CD8-positive, alpha-beta memory T cell (primary cell): Measurements from ENCODE around the gene BANP. TPM values are rescaled to one million over a fixed set of nuclear protein-coding genes. Genes with fewer than 3 reads are reported as not detected.
"Not testable (repeated sequence)": the region's sequence is repeated elsewhere in the genome, so short reads cannot be mapped to it uniquely, and the experiment has no call there.

ENCODE experiments used
- CTCF ChIA-PET: fragments of 350-600 bp; sonication (Branson Sonifier 250); formaldehyde crosslinking; loops from one replicate; lab custom pipeline; 2021; ENCODE audit warnings: antibody characterized with exemption; lab: Charles Lee
- POLR2A ChIA-PET: fragments of 350-600 bp; sonication (Branson Sonifier 250); formaldehyde crosslinking; loops from one replicate; lab custom pipeline; 2021; ENCODE audit warnings: antibody characterized with exemption; lab: Charles Lee
- DNase-seq, 5 donors: peaks; one replicate each; pipeline versions ENCODE4 v3.0.0 to v3.0.0-alpha.2; 2020 to 2022; ENCODE audit warnings: mixed read lengths in 1 of 5
- H3K27ac ChIP-seq: one replicate; pipeline ENCODE4 v1.7.0; 2013; ENCODE audit warnings: low read depth, mild to moderate bottlenecking, low read length, moderate library complexity
- H3K27me3 ChIP-seq: 2 replicates; pipeline ENCODE4 v1.7.0; 2013; ENCODE audit warnings: low read length, mild to moderate bottlenecking; ENCODE audit not compliant: insufficient read depth, poor library complexity, severe bottlenecking
- H3K36me3 ChIP-seq: 2 replicates; pipeline ENCODE4 v1.7.0; 2013; ENCODE audit warnings: mild to moderate bottlenecking, low read length, moderate library complexity; ENCODE audit not compliant: insufficient read depth
- H3K4me1 ChIP-seq: 2 replicates; pipeline ENCODE4 v1.7.0; 2013; ENCODE audit warnings: mild to moderate bottlenecking, low read length, moderate library complexity; ENCODE audit not compliant: insufficient read depth
- H3K4me3 ChIP-seq: 2 replicates; pipeline ENCODE4 v1.7.0; 2013; ENCODE audit warnings: mild to moderate bottlenecking, low read length
- H3K9me3 ChIP-seq: 2 replicates; pipeline ENCODE4 v1.7.0; 2013; ENCODE audit warnings: mild to moderate bottlenecking, low read length
- H3K27ac Mint-ChIP-seq, 8 donors: one replicate each; pipeline ENCODE4 v1.8.0; 2020 to 2021; ENCODE audit warnings: mixed read lengths in 8 of 8, mild to moderate bottlenecking in 6 of 8, inconsistent platforms in 3 of 8, moderate library complexity in 3 of 8
- H3K27me3 Mint-ChIP-seq, 2 donors: one replicate each; pipeline ENCODE4 v1.8.0; 2020 to 2021; ENCODE audit warnings: mixed read lengths in 2 of 2, mild to moderate bottlenecking in 1 of 2, moderate library complexity in 1 of 2
- H3K36me3 Mint-ChIP-seq, 3 donors: one replicate each; pipeline ENCODE4 v1.8.0; 2020 to 2021; ENCODE audit warnings: mixed read lengths in 3 of 3, inconsistent platforms in 1 of 3, mild to moderate bottlenecking in 1 of 3
- H3K4me1 Mint-ChIP-seq, 3 donors: one replicate each; pipeline ENCODE4 v1.8.0; 2020 to 2021; ENCODE audit warnings: mixed read lengths in 3 of 3, inconsistent platforms in 1 of 3, mild to moderate bottlenecking in 1 of 3
- H3K4me3 Mint-ChIP-seq, 7 donors: one replicate each; pipeline ENCODE4 v1.8.0; 2020 to 2021; ENCODE audit warnings: mixed read lengths in 7 of 7, mild to moderate bottlenecking in 6 of 7, moderate library complexity in 4 of 7, inconsistent platforms in 2 of 7
- H3K9me3 Mint-ChIP-seq, 5 donors: one replicate each; pipeline ENCODE4 v1.8.0; 2020 to 2022; ENCODE audit warnings: mixed read lengths in 5 of 5, mild to moderate bottlenecking in 3 of 5, moderate library complexity in 2 of 5, inconsistent platforms in 1 of 5
- polyA plus RNA-seq: library from polyadenylated mRNA; unstranded; fragments of 300-500 nt; fragmentation: Illumina TruSeq; gene quantifications from one replicate; pipeline ENCODE4 v1.2.3, GENCODE V29; 2021
- total RNA-seq, 2 experiments: library from RNA; stranded (reverse); gene quantifications; one replicate each; pipeline ENCODE4 v1.2.3, GENCODE V29; 2021

Gene BANP
- total and polyA plus RNA-seq, 3 experiments from 2014 or later = 28.5 to 32.5 (median 29.5) TPM

- POLR2A ChIA-PET, H3K27ac Mint-ChIP-seq, H3K4me3 Mint-ChIP-seq, H3K27ac ChIP-seq, H3K4me1 ChIP-seq, H3K9me3 Mint-ChIP-seq, H3K27me3 Mint-ChIP-seq, H3K9me3 ChIP-seq, H3K36me3 Mint-ChIP-seq, H3K4me3 ChIP-seq, H3K36me3 ChIP-seq, H3K4me1 Mint-ChIP-seq, CTCF ChIA-PET, H3K27me3 ChIP-seq: not testable (repeated sequence)
- DNase-seq = peak in 1 of 5 donors; percentile 32
Measured at GRCh38 chr16:88104363-88104762, 153.1 kb downstream of the BANP start.

DNA sequence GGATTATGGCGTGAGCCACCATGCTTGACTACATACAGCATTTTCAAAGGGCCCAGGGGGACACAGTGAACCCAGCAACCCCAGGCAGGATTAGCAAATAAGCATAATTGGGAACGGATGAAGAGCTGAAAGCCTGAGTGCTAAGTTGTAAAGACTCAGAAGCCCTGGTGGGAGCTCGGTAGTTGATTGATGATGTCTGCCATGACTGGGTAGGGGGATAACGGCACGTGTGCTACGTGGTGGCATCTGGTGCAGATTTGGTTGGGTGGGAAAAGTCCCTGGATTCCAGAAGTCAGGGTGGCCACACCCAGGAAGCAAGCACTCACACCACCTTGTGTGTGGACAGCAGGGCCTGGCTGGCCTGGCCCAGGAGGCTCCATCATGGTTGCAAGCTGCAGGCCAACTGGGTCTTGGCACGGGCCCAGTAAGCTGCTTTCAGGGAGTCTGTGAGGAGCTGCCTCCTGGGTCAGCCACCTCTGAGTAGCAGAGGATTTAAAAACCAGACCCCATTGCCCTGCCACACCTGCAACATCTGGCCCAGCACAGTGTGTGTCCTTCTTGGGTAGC is 154.4 kb downstream of the BANP start:
- H3K4me1 ChIP-seq, CTCF ChIA-PET, H3K4me1 Mint-ChIP-seq, H3K4me3 Mint-ChIP-seq, H3K27me3 ChIP-seq, H3K27ac Mint-ChIP-seq, H3K4me3 ChIP-seq, H3K27me3 Mint-ChIP-seq, H3K36me3 ChIP-seq, H3K27ac ChIP-seq, POLR2A ChIA-PET, H3K9me3 Mint-ChIP-seq, H3K36me3 Mint-ChIP-seq, H3K9me3 ChIP-seq: not testable (repeated sequence)
- DNase-seq = peak in 1 of 5 donors; percentile 6

DNA sequence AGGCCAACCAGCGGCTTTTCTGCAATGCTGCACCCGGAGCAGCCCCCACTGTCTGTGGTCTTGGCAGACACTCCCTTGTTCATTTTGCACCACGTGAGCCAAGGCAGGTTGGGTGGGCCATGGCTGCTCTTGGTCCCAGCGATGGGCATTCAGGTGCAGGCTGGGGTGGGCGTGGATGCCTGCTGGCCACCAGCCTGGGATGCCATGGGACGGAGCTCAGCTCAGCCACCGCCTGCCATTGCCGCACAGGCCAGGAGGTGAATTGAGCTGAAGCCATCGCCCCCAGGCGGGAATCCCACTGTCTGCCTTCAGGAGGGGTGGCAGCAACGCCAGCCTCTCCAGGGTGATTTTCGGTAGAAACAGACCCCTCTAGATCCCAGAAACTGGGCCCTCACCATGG is 155.3 kb downstream of the BANP start:
- H3K9me3 Mint-ChIP-seq, H3K27me3 ChIP-seq, H3K27ac ChIP-seq, H3K4me1 Mint-ChIP-seq, H3K9me3 ChIP-seq, POLR2A ChIA-PET, CTCF ChIA-PET, H3K36me3 Mint-ChIP-seq, H3K27me3 Mint-ChIP-seq, DNase-seq, H3K4me3 ChIP-seq, H3K27ac Mint-ChIP-seq, H3K36me3 ChIP-seq, H3K4me3 Mint-ChIP-seq, H3K4me1 ChIP-seq: not testable (repeated sequence)

- Mint-ChIP-seq H3K4me3 (no peak overlapping the region), H3K4me1 (peaks cover 6 to 11% (median 11%) of the 10 kb centered on the region in 3 donors), H3K9me3 (no peaks in the 10 kb centered on the region), H3K36me3 (peaks cover 0 to 2% (median 0%) of the 10 kb centered on the region in 3 donors), H3K27me3 (peaks cover 0 to 3% of the 10 kb centered on the region in 2 donors), H3K27ac (peak overlapping the region in 1 of 8 donors; percentile 77)
- Histone ChIP-seq H3K4me1 (no peaks in the 10 kb centered on the region), H3K27ac (no peak overlapping the region), H3K4me3 (no peak overlapping the region), H3K36me3 (no peaks in the 10 kb centered on the region), H3K9me3 (no peaks in the 10 kb centered on the region), H3K27me3 (no peaks in the 10 kb centered on the region)
- ChIA-PET POLR2A (no interaction called here), CTCF (no interaction called here)
- DNase-seq = no peak
Measured at GRCh38 chr16:88108762-88109161, 157.5 kb downstream of the BANP start.

DNA sequence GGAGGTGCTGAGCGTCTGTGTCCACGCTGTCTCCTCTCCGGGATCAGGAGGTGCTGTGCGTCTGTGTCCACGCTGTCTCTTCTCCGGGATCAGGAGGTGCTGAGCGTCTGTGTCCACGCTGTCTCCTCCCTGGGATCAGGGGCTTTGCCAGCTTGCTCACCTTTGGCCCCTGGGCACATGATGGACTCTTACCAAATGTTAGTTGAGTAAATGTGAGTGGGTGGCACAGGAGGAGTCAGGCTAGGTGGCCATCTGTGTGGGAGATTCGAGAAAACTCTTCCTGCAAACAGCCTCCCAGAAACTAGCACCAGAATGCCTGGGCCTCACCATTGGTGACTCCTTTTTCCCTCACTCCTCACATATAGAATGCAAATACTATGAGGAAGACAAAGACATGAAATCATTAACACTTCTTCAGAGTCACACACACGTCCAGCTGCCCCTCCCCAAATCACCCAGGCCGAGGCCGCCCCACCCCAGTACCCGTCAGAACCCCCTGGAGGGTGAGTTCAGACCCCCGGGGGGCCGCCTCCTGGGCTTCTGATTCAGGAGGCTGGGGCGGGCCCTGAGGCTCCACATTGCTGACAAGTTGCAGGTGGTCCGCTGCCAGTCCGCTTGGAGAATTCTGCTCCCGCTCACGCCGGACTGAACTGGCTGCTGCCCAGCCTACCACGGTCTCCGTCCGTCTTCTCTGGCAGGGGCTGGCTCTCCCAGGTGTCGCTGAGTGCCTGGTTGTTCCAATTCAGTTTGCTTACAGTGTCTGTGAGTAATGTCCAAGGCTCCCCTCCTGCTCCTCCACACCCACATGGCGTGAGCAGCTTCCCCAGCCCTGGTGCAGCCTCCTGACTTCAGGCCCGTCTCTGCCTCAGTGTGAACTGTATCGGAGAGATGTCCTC is 158.7 kb downstream of the BANP start:
- H3K4me1 Mint-ChIP-seq = peaks cover 6 to 11% (median 11%) of the 10 kb centered on the region in 3 donors
- H3K27ac ChIP-seq, H3K36me3 ChIP-seq, H3K27me3 ChIP-seq, DNase-seq, CTCF ChIA-PET, H3K4me3 ChIP-seq, H3K9me3 Mint-ChIP-seq, H3K9me3 ChIP-seq, H3K36me3 Mint-ChIP-seq, H3K4me1 ChIP-seq, H3K4me3 Mint-ChIP-seq, H3K27me3 Mint-ChIP-seq, POLR2A ChIA-PET, H3K27ac Mint-ChIP-seq: not testable (repeated sequence)

- H3K27me3 Mint-ChIP-seq, H3K4me3 Mint-ChIP-seq, H3K4me1 ChIP-seq, H3K9me3 ChIP-seq, H3K9me3 Mint-ChIP-seq, H3K27me3 ChIP-seq, CTCF ChIA-PET, H3K36me3 Mint-ChIP-seq, POLR2A ChIA-PET, H3K36me3 ChIP-seq, H3K4me3 ChIP-seq, H3K27ac ChIP-seq: not testable (repeated sequence)
- Mint-ChIP-seq H3K4me1 (peaks cover 6 to 11% (median 11%) of the 10 kb centered on the region in 3 donors), H3K27ac (peak overlapping the region in 2 of 8 donors; percentile 26 to 48)
- peak in 2 of 5 donors; percentile 15 to 24 for DNase-seq
Measured at GRCh38 chr16:88110875-88111494, 159.8 kb downstream of the BANP start.

GRCh38 chr16:88111976-88112375 is 160.7 kb downstream of the BANP start:
- POLR2A ChIA-PET, H3K9me3 Mint-ChIP-seq, H3K4me3 Mint-ChIP-seq, H3K4me3 ChIP-seq, H3K4me1 ChIP-seq, CTCF ChIA-PET, H3K9me3 ChIP-seq, H3K36me3 ChIP-seq, H3K27ac ChIP-seq, H3K36me3 Mint-ChIP-seq, H3K27me3 ChIP-seq, H3K27me3 Mint-ChIP-seq, DNase-seq: not testable (repeated sequence)
- Mint-ChIP-seq H3K4me1 (peaks cover 6 to 11% (median 11%) of the 10 kb centered on the region in 3 donors), H3K27ac (peak overlapping the region in 1 of 8 donors; percentile 33)

GRCh38 chr16:88113545-88114045 is 162.4 kb downstream of the BANP start:
- Mint-ChIP-seq H3K4me1 (peaks cover 6 to 11% (median 11%) of the 10 kb centered on the region in 3 donors), H3K4me3 (no peak overlapping the region), H3K27me3 (peaks cover 4% of the 10 kb centered on the region in 2 donors), H3K36me3 (peaks cover 0 to 2% (median 0%) of the 10 kb centered on the region in 3 donors), H3K9me3 (no peaks in the 10 kb centered on the region), H3K27ac (no peak overlapping the region)
- H3K36me3 ChIP-seq = no peaks in the 10 kb centered on the region
- ChIA-PET CTCF (no interaction called here), POLR2A (no interaction called here)
- no peaks in the 10 kb centered on the region for H3K27me3 ChIP-seq
- H3K9me3 ChIP-seq = no peaks in the 10 kb centered on the region
- peak in 1 of 5 donors; percentile 14 for DNase-seq
- H3K4me3 ChIP-seq = no peak overlapping the region
- H3K27ac ChIP-seq = no peak overlapping the region
- H3K4me1 ChIP-seq = no peaks in the 10 kb centered on the region
